ENCODE results near the gene KNSTRN. TPM values are rescaled to one million over a fixed set of nuclear protein-coding genes. Genes with fewer than 3 reads are reported as not detected.

Gene KNSTRN
- total and polyA plus RNA-seq, 4 donors, result 3.4 to 28.1 (median 8.9) TPM

DNA sequence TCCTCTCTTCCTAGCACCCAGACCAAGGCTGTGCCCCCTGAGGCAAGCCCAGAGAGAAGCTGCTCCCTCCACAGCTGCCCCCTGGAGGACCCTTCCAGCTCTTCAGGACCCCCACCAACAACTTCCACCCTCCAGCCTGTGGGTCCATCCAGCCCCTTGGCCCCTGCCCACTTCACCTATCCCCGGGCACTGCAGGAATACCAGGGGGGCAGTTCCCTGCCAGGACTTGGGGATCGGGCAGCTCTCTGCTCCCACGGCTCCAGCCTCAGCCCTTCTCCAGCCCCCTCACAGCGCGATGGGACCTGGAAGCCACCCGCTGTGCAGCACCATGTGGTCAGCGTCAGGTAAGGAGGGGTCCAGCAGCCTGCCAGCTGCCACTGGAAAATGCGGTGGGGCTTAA lies 18.9 kb upstream of the KNSTRN start:
- Histone ChIP-seq H3K4me1 (ENCODE audit: control insufficient read depth in 4 of 4, insufficient read depth in 4 of 4, low read length in 3 of 4) (peaks cover 6 to 27% (median 15%) of the 10 kb centered on the region in 4 donors), H3K9ac (ENCODE audit: low read depth in 1 of 2, low read length in 2 of 2) (no peak overlapping the region), H3K27me3 (ENCODE audit: control insufficient read depth in 4 of 4, insufficient read depth in 4 of 4, low read length in 3 of 4) (no peaks in the 10 kb centered on the region), H3K27ac (ENCODE audit: low read depth in 1 of 2, low read length in 2 of 2) (no peak overlapping the region), H3K4me3 (ENCODE audit: low read depth in 1 of 3, low read length in 3 of 3) (no peak overlapping the region), H3K36me3 (ENCODE audit: control insufficient read depth in 4 of 4, insufficient read depth in 3 of 4, low read depth in 1 of 4, low read length in 3 of 4) (no peaks in the 10 kb centered on the region), H3K9me3 (ENCODE audit: control insufficient read depth in 4 of 4, low read length in 3 of 4) (no peaks in the 10 kb centered on the region)
- DNase-seq (ENCODE audit: low spot score), result no peak
- TF ChIP-seq, protein P1, sequence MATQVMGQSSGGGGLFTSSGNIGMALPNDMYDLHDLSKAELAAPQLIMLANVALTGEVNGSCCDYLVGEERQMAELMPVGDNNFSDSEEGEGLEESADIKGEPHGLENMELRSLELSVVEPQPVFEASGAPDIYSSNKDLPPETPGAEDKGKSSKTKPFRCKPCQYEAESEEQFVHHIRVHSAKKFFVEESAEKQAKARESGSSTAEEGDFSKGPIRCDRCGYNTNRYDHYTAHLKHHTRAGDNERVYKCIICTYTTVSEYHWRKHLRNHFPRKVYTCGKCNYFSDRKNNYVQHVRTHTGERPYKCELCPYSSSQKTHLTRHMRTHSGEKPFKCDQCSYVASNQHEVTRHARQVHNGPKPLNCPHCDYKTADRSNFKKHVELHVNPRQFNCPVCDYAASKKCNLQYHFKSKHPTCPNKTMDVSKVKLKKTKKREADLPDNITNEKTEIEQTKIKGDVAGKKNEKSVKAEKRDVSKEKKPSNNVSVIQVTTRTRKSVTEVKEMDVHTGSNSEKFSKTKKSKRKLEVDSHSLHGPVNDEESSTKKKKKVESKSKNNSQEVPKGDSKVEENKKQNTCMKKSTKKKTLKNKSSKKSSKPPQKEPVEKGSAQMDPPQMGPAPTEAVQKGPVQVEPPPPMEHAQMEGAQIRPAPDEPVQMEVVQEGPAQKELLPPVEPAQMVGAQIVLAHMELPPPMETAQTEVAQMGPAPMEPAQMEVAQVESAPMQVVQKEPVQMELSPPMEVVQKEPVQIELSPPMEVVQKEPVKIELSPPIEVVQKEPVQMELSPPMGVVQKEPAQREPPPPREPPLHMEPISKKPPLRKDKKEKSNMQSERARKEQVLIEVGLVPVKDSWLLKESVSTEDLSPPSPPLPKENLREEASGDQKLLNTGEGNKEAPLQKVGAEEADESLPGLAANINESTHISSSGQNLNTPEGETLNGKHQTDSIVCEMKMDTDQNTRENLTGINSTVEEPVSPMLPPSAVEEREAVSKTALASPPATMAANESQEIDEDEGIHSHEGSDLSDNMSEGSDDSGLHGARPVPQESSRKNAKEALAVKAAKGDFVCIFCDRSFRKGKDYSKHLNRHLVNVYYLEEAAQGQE (IDR thresholded peaks at IDR 0.05), result no peak
- TF ChIP-seq, protein P2, sequence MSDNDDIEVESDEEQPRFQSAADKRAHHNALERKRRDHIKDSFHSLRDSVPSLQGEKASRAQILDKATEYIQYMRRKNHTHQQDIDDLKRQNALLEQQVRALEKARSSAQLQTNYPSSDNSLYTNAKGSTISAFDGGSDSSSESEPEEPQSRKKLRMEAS (IDR thresholded peaks at IDR 0.05), result no peak
- TF ChIP-seq FOXA1 (IDR thresholded peaks at IDR 0.05) (no peak), FOXA2 (IDR thresholded peaks at IDR 0.05) (no peak), HNF4G (IDR thresholded peaks at IDR 0.05) (no peak), EGR1 (IDR thresholded peaks at IDR 0.05; ENCODE audit: low read depth in 2 of 2) (no peak), NR2F2 (IDR thresholded peaks at IDR 0.05) (no peak), RAD21 (IDR thresholded peaks at IDR 0.05) (no peak), RXRA (IDR thresholded peaks at IDR 0.05) (no peak), SP1 (IDR thresholded peaks at IDR 0.05) (no peak), HNF4A (conservative IDR thresholded peaks at IDR 0.05) (no peak), GABPA (IDR thresholded peaks at IDR 0.05 in 1 of 2, conservative IDR thresholded peaks at IDR 0.05 in 1 of 2) (no peak), YY1 (IDR thresholded peaks at IDR 0.05) (no peak), JUND (IDR thresholded peaks at IDR 0.05) (no peak), TAF1 (conservative IDR thresholded peaks at IDR 0.05) (no peak)
- TF ChIP-seq, protein P3, sequence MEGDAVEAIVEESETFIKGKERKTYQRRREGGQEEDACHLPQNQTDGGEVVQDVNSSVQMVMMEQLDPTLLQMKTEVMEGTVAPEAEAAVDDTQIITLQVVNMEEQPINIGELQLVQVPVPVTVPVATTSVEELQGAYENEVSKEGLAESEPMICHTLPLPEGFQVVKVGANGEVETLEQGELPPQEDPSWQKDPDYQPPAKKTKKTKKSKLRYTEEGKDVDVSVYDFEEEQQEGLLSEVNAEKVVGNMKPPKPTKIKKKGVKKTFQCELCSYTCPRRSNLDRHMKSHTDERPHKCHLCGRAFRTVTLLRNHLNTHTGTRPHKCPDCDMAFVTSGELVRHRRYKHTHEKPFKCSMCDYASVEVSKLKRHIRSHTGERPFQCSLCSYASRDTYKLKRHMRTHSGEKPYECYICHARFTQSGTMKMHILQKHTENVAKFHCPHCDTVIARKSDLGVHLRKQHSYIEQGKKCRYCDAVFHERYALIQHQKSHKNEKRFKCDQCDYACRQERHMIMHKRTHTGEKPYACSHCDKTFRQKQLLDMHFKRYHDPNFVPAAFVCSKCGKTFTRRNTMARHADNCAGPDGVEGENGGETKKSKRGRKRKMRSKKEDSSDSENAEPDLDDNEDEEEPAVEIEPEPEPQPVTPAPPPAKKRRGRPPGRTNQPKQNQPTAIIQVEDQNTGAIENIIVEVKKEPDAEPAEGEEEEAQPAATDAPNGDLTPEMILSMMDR (IDR thresholded peaks at IDR 0.05; ENCODE audit: low read depth, low read length, missing input control), result no peak
- TF ChIP-seq, protein P4, sequence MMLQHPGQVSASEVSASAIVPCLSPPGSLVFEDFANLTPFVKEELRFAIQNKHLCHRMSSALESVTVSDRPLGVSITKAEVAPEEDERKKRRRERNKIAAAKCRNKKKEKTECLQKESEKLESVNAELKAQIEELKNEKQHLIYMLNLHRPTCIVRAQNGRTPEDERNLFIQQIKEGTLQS (IDR thresholded peaks at IDR 0.05), result no peak
- TF ChIP-seq, protein P5, sequence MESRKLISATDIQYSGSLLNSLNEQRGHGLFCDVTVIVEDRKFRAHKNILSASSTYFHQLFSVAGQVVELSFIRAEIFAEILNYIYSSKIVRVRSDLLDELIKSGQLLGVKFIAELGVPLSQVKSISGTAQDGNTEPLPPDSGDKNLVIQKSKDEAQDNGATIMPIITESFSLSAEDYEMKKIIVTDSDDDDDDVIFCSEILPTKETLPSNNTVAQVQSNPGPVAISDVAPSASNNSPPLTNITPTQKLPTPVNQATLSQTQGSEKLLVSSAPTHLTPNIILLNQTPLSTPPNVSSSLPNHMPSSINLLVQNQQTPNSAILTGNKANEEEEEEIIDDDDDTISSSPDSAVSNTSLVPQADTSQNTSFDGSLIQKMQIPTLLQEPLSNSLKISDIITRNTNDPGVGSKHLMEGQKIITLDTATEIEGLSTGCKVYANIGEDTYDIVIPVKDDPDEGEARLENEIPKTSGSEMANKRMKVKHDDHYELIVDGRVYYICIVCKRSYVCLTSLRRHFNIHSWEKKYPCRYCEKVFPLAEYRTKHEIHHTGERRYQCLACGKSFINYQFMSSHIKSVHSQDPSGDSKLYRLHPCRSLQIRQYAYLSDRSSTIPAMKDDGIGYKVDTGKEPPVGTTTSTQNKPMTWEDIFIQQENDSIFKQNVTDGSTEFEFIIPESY (IDR thresholded peaks at IDR 0.05), result no peak
- WGBS, result 93% methylated on average over 8 of the region's 8 CpGs

Data from liver (tissue), 9 donors.